HepG2 (cell line): Measurements from ENCODE around the gene NCS1. TPM values are rescaled to one million over a fixed set of nuclear protein-coding genes. Genes with fewer than 3 reads are reported as not detected.

Experiments used
- ATF3 ChIP-seq: sonication (generic); formaldehyde crosslinking; IDR thresholded peaks from 2 replicates; pipeline ENCODE4 v1.4.0; 2020; ENCODE audit warnings: missing genetic modification reagents
- HBP1 ChIP-seq: IDR thresholded peaks from 2 replicates; pipeline ENCODE4 v1.6.1; 2016; ENCODE audit warnings: low read depth, control low read depth
- HMG20A ChIP-seq: IDR thresholded peaks from 2 replicates; pipeline ENCODE4 v1.6.1; 2016; ENCODE audit warnings: borderline replicate concordance
- LBX2 ChIP-seq: sonication (generic); formaldehyde crosslinking; IDR thresholded peaks from 2 replicates; pipeline ENCODE4 v1.5.0; 2020; ENCODE audit warnings: missing genetic modification reagents, mild to moderate bottlenecking, borderline replicate concordance
- MTF2 ChIP-seq: sonication (generic); formaldehyde crosslinking; IDR thresholded peaks from 2 replicates; pipeline ENCODE4 v1.5.0; 2020; ENCODE audit warnings: missing genetic modification reagents, borderline replicate concordance
- ONECUT2 ChIP-seq: sonication (generic); formaldehyde crosslinking; IDR thresholded peaks from 2 replicates; pipeline ENCODE4 v1.4.0; 2020; ENCODE audit warnings: missing genetic modification reagents
- THAP9 ChIP-seq: sonication (generic); formaldehyde crosslinking; IDR thresholded peaks from 2 replicates; pipeline ENCODE4; 2020; ENCODE audit warnings: missing genetic modification reagents, mild to moderate bottlenecking, borderline replicate concordance
- U2AF1 ChIP-seq: fragments of 200-400 bp; formaldehyde crosslinking; optimal IDR thresholded peaks from 2 replicates; pipeline ENCODE3; 2017; ENCODE audit warnings: mild to moderate bottlenecking, low read depth, low read length
- ZNF580 ChIP-seq: IDR thresholded peaks from 2 replicates; pipeline ENCODE4 v1.6.1; 2016; ENCODE audit warnings: low read depth, borderline replicate concordance
- ZNF773 ChIP-seq: sonication (generic); formaldehyde crosslinking; IDR thresholded peaks from 2 replicates; pipeline ENCODE4 v1.4.0; 2020; ENCODE audit warnings: missing genetic modification reagents, borderline replicate concordance
- ZNF800 ChIP-seq: sonication (generic); formaldehyde crosslinking; IDR thresholded peaks from 2 replicates; pipeline ENCODE4 v1.4.0; 2020; ENCODE audit warnings: missing genetic modification reagents
- polyA plus RNA-seq, 8 experiments: library from polyadenylated mRNA; depleted of rRNA in 3 of 8; stranded (reverse) in 7 of 8; unstranded in 1 of 8; fragments of >200 nt; fragmentation: Illumina TruSeq in 4 of 8; extraction: Trizol in 4 of 8; gene quantifications; 2 replicates each; pipeline versions ENCODE4 v1.2.1 to v1.2.3, GENCODE V29; 2011 to 2016; ENCODE audit warnings: low read depth in 4 of 8, missing spikeins in 1 of 8, mixed read lengths in 1 of 8; ENCODE audit not compliant: insufficient read depth in 1 of 8
- total RNA-seq, 5 experiments: library from RNA; depleted of rRNA; stranded (reverse); fragments of >200 nt; fragmentation: Illumina TruSeq; extraction: Trizol; gene quantifications; 2 replicates each; pipeline ENCODE4 v1.2.3, GENCODE V29; 2016; ENCODE audit warnings: low read depth in 1 of 5

Gene NCS1
- total and polyA plus RNA-seq, 2 of the 13 experiments (the other 11 are each of a cell fraction or from before 2014, with no cell fraction given) = 4.7 to 6.1 TPM

GRCh38 chr9:130265431-130266235, 93.4 kb downstream of the NCS1 start, which contains the start of gene HMCN2 (continued):
- TF ChIP-seq THAP9 (CRISPR knock-in tag) = no peak
- TF ChIP-seq LBX2 (CRISPR knock-in tag) = no peak
- no peak for TF ChIP-seq ZNF580 (CRISPR knock-in tag)
- TF ChIP-seq U2AF1 = no peak
- TF ChIP-seq HMG20A (CRISPR knock-in tag) = no peak
- no peak for TF ChIP-seq ZNF773 (CRISPR knock-in tag)
- peak; percentile 64 for TF ChIP-seq ZNF800 (CRISPR knock-in tag)
- no peak for TF ChIP-seq ATF3 (CRISPR knock-in tag)
- no peak for TF ChIP-seq HBP1 (CRISPR knock-in tag)
- TF ChIP-seq MTF2 (CRISPR knock-in tag) = 0 out of 2 replicates have a peak, but pooled peaks have one; percentile 74
- no peak for TF ChIP-seq ONECUT2 (CRISPR knock-in tag)
